NCI-H524 (cell line): ENCODE data around the gene ENTPD2.
A peak's percentile ranks its signal among the peaks of the same experiment; 100 is the strongest.
"Not testable (repeated sequence)": the region's sequence is repeated elsewhere in the genome, so short reads cannot be mapped to it uniquely, and the experiment has no call there.

Experiments
- DNase-seq, 2 experiments: peaks; one replicate each; lab custom pipeline; 2025; lab: John Stamatoyannopoulos, UW

Gene ENTPD2

DNA sequence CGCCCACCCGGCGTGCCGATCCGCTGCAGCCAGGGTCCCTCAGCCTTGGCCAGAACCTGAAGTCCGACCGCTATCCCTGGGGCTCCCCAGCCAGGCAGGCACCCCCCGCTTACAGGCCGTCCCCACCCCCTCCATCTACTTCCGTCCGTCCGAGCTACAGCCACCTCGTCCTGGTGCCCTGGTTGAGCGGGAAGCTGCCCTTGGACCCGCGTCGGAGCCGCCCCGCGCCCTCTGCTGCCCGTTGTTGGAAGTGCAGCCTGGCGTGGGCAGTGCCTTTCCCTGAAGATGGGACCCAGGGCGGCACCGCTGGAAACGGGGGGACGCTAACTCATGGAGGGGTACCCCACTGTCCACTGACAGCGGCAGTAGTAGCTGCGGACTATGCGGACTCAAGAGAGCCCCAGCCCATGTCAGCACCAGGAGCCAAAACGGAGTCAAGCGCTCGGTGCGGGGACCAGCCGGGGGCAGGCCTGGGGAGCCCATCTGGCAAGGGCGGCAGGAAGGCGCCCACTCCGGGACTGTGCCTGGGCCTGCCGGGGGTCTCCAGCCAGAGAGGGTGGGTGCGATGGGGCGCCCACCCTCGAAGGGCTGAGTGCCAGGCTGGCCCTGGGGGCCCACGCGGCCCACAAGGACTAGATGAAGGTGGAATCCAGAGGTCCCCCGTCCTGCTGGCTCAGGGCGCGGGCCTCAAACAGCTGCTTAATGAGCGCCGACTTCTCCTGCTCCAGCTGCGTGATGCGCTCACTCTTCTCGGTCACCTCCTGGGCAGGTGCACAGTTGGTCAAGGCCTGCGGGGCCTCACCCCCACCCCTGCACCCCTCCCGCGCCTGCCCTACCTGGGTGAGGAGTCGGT lies 10.4 kb upstream of the ENTPD2 start:
- DNase-seq = peak in 1 of 2 experiments; percentile 42

DNA sequence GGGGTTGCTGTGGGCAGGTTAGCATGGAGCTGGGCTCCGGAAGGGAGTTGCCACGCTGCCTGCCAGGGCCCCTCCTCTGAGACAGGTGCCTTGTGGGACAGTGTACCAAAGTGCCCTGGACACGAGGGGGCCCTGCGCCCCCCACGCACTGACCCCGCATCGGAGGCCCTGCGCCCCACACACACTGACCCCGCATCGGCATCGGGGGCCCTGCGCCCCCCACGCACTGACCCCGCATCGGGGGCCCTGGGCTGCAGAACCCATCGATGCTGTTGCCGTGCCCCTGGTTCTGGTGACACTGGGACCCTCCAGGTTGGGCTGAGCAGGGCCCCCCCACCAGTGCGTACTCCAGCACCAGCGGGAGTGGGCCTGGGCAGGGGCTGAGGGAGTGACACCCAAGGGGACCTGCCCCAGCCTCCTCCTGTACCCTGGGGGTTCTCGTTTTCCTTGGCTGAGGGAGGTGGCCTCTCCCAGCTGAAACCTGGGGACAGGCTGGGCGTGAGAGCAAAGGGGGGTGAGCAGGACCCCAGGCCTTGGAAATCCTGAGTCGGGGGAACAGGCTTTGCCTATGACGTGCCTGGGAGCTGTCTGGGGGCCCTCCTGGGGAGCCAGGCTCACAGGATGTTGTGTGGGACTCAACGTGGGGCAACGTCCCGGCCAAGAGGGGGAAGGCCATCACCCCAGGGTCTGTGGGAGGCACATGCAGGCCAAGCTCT lies 9.6 kb upstream of the ENTPD2 start:
- DNase-seq = no peak

DNA sequence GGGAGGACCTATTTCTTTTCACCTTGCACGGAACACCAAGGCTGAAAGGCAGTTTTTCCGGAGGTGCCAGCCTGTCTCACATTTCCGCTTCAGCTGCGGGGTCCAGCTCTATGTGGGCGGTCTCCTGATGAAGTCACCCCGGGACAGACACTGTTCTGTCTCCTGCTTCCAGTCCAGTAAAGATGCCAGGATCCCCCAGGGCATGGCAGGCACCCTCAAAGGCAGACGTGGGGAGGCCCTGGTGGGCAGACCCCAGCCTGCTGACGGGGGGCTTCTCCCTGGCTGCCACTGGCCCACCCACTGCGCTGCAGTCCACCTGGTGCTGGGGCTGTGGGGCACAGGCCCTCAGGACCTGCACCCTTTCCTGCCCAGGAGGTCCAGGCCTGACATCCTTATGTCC lies 8.9 kb upstream of the ENTPD2 start:
- DNase-seq = not testable (repeated sequence)

DNA sequence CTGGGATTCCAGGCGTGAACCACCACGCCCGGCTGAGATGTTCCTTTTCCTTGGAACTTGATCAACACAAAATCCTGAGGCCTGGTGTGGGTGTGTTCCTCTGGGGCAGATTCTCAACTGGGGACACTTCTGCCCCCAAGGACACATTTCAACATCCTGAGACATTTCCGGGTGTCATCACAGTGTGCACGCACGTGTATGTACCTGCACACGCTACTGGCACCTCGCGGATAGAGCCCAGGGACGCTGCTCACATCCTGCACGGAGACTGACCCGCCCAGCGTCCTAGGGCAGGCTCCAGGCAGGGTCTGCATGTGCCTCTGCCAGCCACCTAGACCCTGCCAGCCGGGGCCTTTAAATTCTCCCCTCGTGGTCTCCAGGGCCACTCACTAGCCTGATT lies 8.5 kb upstream of the ENTPD2 start:
- DNase-seq = no peak

DNA sequence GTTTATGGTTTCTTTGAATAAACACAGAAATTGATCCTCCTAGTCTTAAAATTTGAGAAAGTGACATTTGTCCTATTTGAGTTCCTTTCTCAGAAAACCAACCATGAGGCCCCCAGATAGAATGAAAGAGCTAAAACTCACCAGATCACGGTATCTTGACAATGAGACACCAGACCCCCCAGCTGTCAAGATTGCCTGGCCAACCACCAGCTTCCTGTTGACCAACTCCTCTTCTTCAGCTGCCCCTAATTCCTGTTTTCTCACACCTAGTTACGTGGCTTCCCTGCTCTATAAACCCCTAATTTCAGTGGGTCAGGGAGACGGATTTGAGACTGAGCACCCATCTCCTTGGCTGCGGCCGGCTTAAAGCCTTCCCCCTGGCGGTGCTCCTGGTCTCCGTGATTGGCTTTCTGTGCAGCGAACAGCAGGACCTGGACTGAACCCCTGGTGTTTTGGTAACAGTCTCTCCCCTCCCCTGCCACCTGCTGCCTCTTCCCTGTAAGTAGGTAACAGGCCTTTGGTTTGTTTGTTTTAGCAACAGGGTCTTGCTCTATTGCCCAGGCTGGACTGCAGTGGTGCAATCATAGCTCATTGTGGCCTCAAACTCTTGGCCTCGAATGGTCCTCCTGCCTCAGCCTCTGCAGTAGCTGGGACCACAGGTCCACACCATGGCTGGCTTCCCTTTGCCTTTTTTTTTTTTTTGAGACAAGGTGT lies 4.8 kb upstream of the ENTPD2 start:
- peak; percentile 32 to 75 for DNase-seq

DNA sequence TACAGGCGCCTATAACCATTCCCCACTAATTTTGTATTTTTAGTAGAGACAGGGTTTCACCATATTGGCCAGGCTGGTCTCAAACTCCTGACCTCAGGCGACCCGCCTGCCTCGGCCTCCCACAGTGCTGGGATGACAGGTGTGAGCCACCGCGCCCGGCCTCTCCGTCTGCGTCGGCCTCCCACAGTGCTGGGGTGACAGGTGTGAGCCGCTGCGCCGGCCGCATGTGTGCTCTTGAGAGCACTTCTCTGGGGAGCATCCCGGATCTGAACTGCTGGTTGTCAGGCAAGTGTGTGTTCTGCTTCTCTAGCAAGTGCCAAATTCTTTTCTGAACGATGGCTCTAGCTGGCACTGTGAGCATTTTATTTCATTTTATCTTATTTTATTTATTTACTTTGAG lies 3.7 kb upstream of the ENTPD2 start:
- DNase-seq = peak; percentile 78 to 85

DNA sequence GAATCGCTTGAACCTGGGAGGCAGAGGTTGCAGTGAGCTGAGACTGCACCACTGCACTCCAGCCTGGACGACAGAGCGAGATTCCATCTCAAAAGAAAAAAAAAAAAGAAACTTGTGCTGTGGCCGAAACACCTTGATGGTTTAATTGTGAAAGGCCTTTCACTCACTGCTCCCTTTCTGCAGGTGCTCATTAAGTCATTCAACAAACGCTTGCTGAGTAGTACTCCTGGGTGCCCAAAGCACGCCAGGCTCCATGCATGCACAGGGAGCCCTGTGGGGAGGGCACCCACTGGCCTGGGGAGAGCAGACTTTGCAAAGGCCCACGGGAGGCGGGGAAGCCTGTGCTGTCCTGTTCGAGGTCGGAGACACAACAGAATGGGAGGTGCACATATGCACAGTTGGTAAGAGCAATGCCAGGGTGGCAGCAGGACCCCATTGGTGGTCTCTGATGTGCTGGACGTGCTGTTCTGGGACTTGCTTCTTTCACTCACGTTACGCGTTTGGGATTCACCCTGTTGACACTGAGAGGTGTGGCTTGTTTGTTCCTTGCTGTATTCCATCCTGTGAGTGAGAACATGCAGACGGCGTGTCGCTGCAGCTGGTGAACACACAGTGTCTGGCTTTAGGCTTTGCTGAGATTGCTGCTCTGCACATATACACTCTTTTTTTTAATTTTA lies 3.0 kb upstream of the ENTPD2 start:
- no peak for DNase-seq

DNA sequence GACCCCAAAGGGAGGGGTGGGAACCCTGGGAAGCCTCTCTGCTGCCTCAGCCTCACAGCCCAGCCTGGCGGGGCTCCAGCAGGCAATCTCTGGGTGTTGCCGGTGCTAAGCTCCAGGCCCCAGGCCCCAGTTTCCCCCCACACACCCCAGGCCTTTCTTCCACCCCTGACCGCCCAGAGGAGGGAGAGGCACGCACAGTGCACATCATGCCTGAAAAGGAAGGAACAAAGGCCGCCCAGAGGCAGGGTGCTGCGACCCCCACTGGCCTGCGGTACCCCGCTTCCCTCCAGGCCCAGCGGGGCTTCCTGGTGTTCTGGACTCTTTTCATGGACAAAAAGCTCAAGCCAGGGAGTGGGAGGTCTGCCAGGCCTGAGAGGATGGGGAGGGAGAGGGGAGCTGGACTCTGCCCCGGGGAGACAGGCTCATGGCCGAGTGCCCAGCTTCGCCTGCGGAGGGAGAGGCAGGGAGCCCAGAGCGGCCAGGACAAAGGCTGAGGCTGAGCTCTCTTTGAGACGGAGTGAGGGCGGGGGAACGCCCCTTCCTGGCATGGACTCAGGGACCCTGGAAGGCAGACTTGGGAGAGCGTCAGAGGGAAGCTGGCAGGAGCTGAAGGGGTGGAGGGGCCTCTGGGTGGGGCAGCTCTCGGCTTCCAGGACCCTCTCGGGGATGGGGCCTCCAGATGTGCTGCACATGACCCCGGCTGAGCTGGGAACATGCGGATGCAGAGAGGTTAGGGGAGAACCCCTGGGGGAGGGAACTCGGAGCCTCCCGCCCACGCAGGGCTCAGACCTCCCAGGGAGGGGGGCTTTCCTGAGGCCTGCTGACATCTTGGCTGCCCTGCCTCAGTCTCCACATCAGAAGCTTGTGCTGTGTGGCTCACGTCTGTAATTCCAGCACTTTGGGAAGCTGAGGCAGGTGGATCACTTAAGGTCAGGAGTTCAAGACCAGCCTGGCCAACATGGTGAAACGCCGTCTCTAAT lies 1.8 kb upstream of the ENTPD2 start:
- DNase-seq = no peak

DNA sequence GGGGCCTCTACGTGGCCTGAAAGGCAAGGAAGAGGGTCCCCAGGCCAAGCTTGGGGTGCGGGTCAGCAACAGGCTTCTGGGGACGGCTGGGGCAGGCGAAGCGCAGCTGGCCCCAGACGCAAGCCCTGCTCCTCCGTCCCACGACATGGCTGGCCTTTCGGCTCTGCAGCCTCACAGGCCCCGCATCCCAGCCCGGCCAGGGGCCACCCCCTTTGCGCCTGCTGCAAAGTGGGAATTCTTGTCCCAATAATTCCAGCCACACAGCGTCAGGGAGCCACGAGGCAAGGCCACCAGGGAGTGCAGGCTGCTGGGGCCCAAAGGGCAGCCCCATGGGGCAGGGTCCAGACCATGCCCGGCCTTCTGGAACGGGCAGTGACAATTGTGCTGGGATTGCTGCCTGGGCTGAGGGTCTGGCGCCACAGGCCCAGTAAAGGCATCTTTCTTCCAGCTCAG lies 1.1 kb upstream of the ENTPD2 start:
- DNase-seq = no peak

DNA sequence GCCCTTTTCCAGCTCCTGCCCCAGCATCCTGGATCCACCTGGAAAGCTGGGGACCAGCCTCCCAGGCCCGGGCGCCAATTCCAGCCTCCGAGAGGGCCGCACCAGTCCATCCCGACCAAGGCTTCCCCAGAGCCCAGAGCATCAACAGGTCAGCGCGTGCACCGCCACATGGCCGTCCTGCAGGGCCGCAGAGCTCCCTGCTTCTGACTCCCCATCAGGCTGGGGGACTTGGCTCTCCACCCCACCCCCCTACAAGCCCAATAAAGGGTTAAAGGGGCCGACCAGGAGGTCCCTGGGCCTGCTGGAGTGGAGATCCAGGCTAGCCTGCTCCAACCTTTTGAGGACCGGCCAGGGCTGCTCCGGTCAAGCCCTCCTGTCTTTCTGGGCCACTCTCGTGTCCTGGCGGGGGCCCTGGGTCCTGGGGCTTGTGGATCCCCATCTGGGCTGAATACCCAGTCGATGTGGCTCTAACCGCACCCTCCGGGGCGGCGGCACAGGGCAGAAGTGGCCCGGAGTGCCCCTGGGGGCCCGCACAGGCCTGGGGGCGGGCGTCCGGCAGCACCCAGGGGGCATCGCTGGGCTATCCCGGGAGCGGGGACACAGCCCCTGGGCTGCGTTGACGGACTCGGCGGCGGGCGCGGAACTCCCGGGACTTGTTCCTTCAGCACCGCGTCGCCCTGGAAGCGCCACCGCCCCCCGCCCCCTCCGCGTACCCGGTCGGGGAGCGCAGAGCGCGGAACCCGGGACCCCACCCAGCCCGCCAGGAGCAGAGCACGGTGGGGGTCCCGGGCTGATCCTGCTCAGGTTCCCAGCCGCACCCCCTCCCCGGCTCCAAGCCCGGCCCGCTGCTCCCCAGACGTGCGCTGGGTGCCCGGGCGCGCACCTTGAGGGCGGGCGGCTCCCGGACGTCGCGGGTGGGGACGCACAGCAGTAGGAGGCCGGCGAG lies 590 bp downstream of the ENTPD2 start:
- DNase-seq = no peak

DNA sequence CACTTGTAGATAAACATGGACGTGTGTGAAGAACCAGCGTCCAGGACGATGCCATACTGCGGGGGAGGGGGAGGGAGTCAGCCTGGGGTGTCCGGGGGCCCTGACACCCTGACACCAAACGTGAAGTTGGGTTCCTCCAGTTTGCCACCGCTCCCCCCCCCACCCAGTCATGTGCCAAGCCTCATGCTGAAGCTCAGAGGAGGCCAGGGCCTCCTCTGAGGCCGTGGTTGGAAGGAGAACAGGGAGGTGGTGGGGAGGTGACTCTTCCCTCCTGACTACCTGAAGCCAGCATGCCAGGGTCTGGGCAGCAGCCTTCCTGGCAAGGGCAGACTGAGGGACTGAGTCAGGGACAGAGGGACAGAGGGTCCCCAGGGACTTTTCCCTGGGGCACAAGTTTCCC lies 1.6 kb downstream of the ENTPD2 start:
- no peak for DNase-seq

DNA sequence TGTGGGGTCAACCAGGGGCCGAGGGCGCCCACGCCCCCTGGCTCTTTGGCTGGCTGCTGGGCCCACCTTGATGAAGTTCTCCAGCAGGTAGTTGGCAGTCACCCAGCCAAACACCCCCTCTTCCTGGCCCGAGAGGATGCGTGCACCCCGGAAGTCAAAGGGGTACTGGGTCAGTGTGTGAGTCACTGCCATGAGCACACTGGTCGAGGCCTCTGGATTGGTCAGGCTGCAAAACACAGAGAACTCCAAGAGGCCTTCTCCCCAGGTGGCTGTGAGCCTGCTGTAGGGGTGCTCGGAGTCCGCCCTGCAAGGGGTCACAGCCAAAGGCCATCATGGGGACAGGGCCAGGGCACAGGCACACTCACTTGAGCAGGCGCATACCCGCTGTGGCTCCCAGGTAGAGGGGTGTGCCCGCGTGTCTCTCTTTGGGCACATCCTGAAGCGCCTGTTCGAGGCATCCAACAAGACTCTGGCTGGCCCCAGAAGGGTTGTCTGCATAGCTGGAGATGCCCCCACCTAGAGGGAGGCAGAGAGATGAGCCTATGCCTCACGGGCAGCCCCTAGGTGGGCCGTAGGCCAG lies 2.6 kb downstream of the ENTPD2 start:
- DNase-seq = no peak

DNA sequence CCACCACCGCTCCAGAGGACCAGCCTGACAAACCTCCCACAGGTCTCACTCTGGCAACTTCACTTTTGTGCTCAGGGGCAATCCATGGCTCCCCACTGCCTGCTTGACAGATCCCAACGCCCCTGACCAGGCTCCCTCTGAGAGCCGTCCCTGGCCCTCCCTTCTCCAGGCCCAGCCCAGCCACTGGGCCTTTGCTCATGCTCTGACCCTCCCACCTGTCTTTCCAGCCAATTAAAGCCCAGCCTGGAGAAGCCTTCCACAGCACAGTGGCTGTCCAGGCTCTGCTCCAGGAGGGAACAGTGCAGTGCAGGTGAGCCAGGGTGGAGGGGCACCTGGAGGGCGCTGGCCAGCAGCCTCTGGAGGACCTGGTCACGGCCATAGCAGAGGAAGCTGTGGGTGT lies 3.3 kb downstream of the ENTPD2 start:
- DNase-seq = no peak

DNA sequence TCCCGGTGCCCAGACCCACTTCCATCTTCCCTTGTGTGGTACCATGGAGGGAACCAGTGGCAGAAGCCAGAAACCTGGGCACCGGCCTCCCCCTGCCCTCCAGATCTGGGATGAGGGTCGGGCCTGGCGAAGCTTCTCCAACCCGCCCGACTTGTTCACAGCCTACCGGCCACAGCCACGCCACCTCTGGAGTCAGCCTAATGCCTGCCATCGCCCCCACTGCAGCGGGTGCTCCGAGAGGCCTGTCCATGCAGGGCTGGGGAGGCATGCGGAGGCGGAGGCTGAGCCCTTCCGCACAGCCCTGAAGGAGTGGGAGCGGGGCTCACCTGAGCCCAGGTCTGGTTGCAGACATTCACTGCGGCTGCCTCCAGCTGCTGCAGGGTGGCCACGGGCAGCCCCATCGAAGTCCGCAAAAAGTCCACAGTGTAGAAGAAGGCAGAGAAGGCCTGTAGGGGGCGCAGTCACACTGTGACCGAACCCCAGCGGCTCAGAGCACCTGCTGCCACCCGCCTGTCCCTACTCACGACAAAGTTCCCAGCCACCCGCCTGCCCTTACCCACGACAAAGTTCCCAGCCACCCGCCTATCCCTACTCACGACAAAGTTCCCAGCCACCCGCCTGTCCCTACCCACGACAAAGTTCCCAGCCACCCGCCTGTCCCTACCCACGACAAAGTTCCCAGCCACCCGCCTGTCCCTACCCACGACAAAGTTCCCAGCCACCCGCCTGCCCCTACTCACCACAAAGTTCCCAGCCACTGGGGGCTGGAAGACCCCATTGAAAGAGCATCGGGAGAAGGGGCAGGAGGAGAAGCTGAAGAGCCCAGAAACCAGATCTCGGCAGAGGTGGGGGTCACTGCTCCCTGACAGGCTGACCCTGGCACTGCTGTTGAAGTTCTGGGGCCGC lies 4.1 kb downstream of the ENTPD2 start:
- DNase-seq = peak; percentile 53 to 75

DNA sequence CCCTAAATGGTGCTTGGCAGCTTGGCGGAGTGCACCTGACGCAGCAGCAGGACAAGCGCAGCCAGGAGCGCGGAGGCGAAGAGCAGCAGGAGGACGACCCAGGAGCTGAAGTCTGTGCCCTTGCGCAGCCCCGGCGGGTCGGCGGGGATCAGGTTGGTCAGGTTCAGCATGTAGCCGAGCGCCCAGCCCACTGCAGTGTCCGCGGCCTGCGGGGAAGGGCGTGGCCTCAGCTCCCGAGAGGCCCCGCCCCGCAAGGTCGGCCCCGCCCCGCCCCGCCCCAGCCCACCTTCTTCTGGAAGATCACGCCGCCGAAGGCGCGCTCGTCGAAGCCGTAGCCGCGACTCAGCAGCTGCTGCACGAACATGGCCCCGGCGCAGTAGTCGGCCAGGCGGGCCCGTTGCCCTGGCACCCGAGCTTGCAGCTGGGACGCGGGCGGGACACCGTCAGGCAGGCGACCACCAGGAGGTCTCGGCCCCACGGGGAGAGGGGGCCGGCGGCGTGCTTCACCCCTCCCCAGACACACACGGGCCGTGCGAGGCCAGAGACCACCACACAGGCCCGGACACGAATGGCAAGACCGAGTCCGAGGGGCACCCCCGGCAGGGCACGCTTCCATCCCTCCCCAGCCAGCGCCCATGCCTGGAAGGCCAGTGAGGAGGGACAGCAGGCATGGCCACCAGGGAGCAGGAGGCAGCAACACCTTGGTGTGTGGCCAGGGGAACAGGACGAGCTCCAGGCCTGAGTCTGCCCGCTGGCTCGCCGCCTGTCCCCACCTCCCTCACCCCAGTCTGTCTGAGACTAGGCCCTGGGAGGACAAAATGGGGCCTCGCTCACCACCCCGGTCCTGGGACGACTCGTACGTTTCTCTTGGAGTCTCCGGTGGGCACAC lies 5.0 kb downstream of the ENTPD2 start:
- peak in 1 of 2 experiments; percentile 37 for DNase-seq

DNA sequence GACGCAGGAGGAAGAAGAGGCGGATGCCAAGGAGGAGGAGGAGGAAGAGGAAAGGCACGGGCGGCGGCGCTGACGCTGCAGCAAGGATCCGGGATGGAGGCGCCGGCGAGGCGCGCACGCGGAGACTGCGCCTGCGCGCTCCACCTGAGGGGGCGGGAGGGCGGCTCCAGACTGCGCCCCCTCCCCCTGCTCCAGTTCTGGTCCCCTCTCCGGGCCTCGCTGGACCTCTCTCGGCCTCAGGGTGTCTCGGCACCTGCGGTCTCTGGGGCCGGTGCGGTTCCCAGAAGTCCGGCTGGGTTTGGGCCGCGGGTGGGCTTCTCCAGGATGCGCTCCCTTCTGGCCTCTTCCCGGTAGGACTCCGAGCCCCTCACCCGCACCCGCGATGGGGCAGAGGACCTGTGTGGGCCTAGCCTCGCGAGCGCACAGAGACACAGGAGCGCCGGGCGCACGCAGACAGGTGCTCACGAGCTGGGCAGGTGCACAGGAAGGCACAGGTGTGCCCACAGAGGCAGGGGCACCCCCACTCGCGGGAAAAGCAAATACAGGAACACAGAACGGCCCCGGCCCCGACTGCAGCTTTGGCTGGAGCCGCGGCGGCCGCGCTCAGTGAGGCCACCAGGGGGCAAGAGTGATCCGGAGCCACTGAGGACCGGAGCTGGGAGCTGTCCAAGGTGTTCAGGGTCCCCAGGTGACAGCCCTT lies 7.6 kb downstream of the ENTPD2 start, which contains the start of gene NPDC1:
Gene NPDC1 (minus strand): TSS at position 90 of the 700 bp plus-strand sequence. CDS start 188 bp downstream, outside the sequence.
- peak; percentile 61 to 74 for DNase-seq
